ENCODE results near the gene ARPC4. TPM values are rescaled to one million over a fixed set of nuclear protein-coding genes. Genes with fewer than 3 reads are reported as not detected.
"Not testable (repeated sequence)": the region's sequence is repeated elsewhere in the genome, so short reads cannot be mapped to it uniquely, and the experiment has no call there.

Gene ARPC4
- total RNA-seq, 6 donors from 2014 or later, result 88.3 to 186 (median 158) TPM

DNA sequence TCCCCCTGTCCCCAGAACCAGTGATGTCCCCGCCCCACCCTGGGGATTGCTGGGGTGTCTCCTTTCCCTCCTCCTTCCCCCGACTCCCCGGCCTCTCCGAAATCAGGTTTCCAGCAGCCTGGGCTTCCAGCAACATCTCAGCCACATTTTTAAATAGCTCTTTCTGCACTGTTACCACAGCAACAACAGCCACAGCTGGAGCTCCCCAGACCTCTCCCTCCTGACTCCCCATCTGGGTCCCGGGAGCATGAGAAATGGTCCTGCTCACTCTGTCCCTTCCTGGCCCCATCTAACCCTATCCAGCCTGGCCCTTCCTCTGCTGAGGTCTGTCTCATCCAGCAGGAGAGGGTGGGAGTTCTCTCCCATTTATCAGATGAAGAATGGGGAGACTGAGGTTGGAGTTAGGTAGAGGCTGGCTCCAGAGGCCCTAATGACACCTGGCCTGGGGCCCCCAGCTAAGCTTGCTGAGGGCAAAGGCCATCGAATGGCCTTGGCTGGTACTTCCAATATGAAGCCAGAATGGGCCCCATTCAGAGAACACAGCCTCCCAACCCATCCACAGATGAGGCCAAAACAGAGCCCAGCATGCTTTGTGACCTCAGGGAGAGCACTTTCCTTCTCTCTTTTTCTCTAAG, 24.6 kb upstream of the ARPC4 start:
- Histone ChIP-seq H3K27me3 (no peaks in the 10 kb centered on the region), H3K36me3 (peaks cover 0 to 12% (median 2%) of the 10 kb centered on the region in 4 donors), H3K9me3 (no peaks in the 10 kb centered on the region), H3K4me3 (peak overlapping the region in 1 of 4 donors; percentile 76), H3K27ac (peak overlapping the region; percentile 26 to 91 (median 64)), H3K4me1 (peaks cover 34 to 43% (median 39%) of the 10 kb centered on the region in 4 donors)
- TF ChIP-seq, protein P1, sequence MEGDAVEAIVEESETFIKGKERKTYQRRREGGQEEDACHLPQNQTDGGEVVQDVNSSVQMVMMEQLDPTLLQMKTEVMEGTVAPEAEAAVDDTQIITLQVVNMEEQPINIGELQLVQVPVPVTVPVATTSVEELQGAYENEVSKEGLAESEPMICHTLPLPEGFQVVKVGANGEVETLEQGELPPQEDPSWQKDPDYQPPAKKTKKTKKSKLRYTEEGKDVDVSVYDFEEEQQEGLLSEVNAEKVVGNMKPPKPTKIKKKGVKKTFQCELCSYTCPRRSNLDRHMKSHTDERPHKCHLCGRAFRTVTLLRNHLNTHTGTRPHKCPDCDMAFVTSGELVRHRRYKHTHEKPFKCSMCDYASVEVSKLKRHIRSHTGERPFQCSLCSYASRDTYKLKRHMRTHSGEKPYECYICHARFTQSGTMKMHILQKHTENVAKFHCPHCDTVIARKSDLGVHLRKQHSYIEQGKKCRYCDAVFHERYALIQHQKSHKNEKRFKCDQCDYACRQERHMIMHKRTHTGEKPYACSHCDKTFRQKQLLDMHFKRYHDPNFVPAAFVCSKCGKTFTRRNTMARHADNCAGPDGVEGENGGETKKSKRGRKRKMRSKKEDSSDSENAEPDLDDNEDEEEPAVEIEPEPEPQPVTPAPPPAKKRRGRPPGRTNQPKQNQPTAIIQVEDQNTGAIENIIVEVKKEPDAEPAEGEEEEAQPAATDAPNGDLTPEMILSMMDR (IDR thresholded peaks at IDR 0.05), result no peak
- no peak for TF ChIP-seq EP300 (IDR thresholded peaks at IDR 0.05)
- no peak for TF ChIP-seq POLR2AphosphoS5 (IDR thresholded peaks at IDR 0.05)
- TF ChIP-seq POLR2A (IDR thresholded peaks at IDR 0.05), result no peak
- no peak for ATAC-seq (ENCODE audit: low FRiP score in 2 of 2)
- 74 to 82% methylated on average over 5 to 6 of the region's 6 CpGs for WGBS, 2 donors
- DNase-seq, result no peak

DNA sequence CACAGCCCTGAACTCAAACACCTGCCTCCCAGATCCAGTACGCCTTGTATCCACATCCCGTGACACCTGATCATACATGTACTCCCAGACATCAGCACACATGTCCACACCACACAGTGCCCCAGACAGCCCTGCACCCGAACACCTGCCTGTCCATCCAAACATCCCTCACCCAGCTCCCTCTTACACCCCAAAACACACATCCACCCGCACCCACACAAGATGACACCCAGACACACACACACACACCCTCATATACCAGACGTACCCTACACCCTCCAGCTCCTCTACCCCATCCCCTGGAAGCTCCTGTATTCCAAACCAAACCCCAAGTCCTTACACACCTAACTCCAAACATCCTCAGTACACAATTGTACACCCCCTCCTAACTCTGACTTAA, 23.9 kb upstream of the ARPC4 start:
- TF ChIP-seq POLR2A (IDR thresholded peaks at IDR 0.05) (no peak), POLR2AphosphoS5 (IDR thresholded peaks at IDR 0.05) (no peak), EP300 (IDR thresholded peaks at IDR 0.05) (no peak)
- TF ChIP-seq, protein P1 (IDR thresholded peaks at IDR 0.05), result no peak
- WGBS, 2 donors, result 52 to 67% methylated on average over 3 to 5 of the region's 5 CpGs
- peaks cover 0 to 12% (median 2%) of the 10 kb centered on the region in 4 donors for H3K36me3 ChIP-seq
- peak overlapping the region; percentile 69 to 81 (median 74) for H3K4me3 ChIP-seq
- peaks cover 34 to 43% (median 39%) of the 10 kb centered on the region in 4 donors for H3K4me1 ChIP-seq
- H3K27ac ChIP-seq, result peak overlapping the region; percentile 73 to 91 (median 88)
- DNase-seq (no peak), ATAC-seq (ENCODE audit: low FRiP score in 2 of 2) (no peak)
- H3K9me3 ChIP-seq, result no peaks in the 10 kb centered on the region
- H3K27me3 ChIP-seq, result no peaks in the 10 kb centered on the region

DNA sequence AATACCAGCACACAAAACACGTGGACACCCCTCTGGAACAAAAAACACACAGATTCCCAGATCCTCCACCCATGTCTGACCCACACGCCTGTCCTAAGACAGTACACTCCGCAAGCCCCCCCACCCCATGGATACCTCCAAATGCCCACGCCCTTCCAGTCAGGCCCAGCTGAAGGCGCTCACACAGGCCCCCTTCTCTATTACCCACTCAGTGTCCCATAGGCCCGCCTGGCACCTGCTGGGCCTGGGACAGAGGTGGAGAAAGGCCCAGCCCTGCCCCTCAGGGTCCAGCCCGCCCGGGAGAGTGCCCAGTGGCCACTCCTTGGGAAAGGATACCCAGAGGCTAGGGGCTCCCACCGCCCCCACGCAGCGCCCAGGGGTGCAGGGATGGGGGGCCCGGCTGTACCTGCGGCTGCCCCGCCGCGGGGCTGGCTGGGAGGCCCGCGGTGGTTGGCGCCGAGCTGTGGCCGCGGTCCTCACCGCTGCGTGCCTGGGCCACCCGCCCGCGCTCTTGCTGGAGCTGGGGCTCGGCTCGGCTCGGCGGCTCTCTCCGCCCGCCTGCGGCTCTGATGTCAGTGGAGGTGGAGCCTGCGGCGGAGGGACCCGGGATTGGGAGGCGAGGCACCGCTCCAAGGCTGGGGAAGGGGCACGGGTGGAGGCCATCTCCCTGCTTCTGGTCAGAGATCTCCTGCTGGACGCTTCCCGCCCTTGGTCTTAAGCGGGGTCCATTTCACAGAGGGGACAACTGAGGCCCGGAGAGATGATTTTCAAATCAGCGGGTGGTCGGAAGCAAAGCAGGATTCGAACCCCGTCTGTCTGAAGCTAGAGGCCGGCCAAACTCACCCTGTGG, 23.2 kb upstream of the ARPC4 start, which contains the start of gene CAMK1:
TSS of gene CAMK1 (minus strand) at position 522 of the 850 bp plus-strand sequence. CDS start 2,198 bp downstream, outside the sequence.
- WGBS, 2 donors, result 7 to 9% methylated on average over 23 to 30 of the region's 49 CpGs
- Histone ChIP-seq H3K9me3 (no peaks in the 10 kb centered on the region), H3K36me3 (peaks cover 0 to 12% (median 2%) of the 10 kb centered on the region in 4 donors), H3K27ac (peak within 1 kb of the TSS; percentile 73 to 91 (median 88)), H3K4me1 (peaks cover 34 to 43% (median 39%) of the 10 kb centered on the region in 4 donors), H3K27me3 (no peaks in the 10 kb centered on the region), H3K4me3 (peak within 1 kb of the TSS; percentile 69 to 81 (median 74))
- DNase-seq (peak; percentile 86 to 95), ATAC-seq (ENCODE audit: low FRiP score in 2 of 2) (peak; percentile 90 to 97)
- TF ChIP-seq EP300 (IDR thresholded peaks at IDR 0.05) (no peak), POLR2A (IDR thresholded peaks at IDR 0.05) (peak in 2 of 4 donors; percentile 71 to 83), POLR2AphosphoS5 (IDR thresholded peaks at IDR 0.05) (peak; percentile 38 to 73)

DNA sequence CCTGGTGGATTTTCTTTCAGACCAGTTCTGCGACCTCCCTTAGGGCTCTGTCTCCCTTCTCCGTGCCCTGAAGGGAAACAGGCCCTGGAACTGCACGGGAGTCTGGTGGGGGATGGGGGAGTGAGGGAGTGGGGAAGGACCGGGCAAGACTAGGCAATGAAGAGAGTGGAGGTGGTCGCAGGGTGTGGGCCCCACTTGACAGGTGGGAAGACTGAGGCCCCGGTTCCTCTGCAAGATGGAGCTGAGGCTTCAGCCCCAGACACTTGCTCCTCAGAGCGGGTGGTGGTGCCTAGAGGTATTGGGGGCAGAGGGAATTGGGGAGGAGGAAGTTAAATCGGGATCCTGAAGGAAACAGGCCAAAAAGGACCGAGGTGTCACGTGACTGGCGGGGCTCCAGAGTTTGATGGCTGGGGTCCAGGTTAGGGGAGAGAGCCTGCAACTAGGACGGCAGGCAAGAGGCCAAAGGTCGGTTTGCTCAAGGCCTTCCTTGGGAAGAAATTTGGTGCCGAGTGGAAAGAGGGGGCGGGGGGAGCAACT, 22.5 kb upstream of the ARPC4 start:
- WGBS, 2 donors, result 12 to 16% methylated on average over 14 to 15 of the region's 15 CpGs
- peak in 1 of 2 donors; percentile 76 for DNase-seq
- TF ChIP-seq, protein P1 (IDR thresholded peaks at IDR 0.05), result no peak

DNA sequence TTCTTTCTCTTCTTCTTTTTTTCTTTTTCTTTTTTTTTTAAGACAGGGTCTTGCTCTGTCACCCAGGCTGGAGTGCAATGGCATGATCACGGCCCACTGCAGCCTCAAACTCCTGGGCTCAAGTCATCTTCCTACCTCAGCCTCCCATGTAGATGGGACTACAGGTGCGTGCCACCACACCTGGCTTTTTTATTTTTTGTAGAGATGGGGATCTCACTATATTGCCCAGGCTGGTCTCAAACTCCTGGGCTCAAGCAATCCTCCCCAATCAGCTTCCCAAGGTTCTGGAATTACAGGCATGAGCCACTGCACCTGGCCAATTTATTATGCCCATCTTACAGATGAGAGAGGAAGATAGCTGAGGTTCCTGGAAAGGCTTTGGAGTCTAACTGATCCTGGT, 21.9 kb upstream of the ARPC4 start:
- peaks cover 34 to 43% (median 39%) of the 10 kb centered on the region in 4 donors for H3K4me1 ChIP-seq
- WGBS, 2 donors, result 95% methylated on average over 2 of the region's 2 CpGs
- not testable (repeated sequence) for ATAC-seq (ENCODE audit: low FRiP score in 2 of 2); H3K9me3 ChIP-seq; H3K27me3 ChIP-seq; H3K36me3 ChIP-seq; DNase-seq; H3K4me3 ChIP-seq
- peak overlapping the region in 3 of 4 donors; percentile 73 to 91 (median 91) for H3K27ac ChIP-seq

More for the DNA sequence above, 22.5 kb upstream of the ARPC4 start:
- Histone ChIP-seq H3K4me1 (peaks cover 34 to 43% (median 39%) of the 10 kb centered on the region in 4 donors), H3K4me3 (peak overlapping the region; percentile 69 to 81 (median 74)), H3K36me3 (peaks cover 0 to 8% (median 2%) of the 10 kb centered on the region in 4 donors), H3K27me3 (no peaks in the 10 kb centered on the region), H3K27ac (peak overlapping the region; percentile 73 to 91 (median 88)), H3K9me3 (no peaks in the 10 kb centered on the region)
- peak; percentile 43 to 49 for ATAC-seq (ENCODE audit: low FRiP score in 2 of 2)

Measured in upper lobe of left lung (tissue), 6 donors.